ENCODE measurements around the gene CACNA1B. TPM values are rescaled to one million over a fixed set of nuclear protein-coding genes. Genes with fewer than 3 reads are reported as not detected.

Gene CACNA1B
- total RNA-seq, 1 donor from 2014 or later, result under 0.01 TPM

GRCh38 chr9:137907776-137908175, 30.2 kb downstream of the CACNA1B start:
- TF ChIP-seq, protein P1, sequence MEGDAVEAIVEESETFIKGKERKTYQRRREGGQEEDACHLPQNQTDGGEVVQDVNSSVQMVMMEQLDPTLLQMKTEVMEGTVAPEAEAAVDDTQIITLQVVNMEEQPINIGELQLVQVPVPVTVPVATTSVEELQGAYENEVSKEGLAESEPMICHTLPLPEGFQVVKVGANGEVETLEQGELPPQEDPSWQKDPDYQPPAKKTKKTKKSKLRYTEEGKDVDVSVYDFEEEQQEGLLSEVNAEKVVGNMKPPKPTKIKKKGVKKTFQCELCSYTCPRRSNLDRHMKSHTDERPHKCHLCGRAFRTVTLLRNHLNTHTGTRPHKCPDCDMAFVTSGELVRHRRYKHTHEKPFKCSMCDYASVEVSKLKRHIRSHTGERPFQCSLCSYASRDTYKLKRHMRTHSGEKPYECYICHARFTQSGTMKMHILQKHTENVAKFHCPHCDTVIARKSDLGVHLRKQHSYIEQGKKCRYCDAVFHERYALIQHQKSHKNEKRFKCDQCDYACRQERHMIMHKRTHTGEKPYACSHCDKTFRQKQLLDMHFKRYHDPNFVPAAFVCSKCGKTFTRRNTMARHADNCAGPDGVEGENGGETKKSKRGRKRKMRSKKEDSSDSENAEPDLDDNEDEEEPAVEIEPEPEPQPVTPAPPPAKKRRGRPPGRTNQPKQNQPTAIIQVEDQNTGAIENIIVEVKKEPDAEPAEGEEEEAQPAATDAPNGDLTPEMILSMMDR (conservative IDR thresholded peaks at IDR 0.05; ENCODE audit: low read depth, low read length), result no peak
- DNase-seq (ENCODE audit: low read depth), result no peak
- no peak overlapping the region for H3K4me3 ChIP-seq (ENCODE audit: low read depth, low read length)

GRCh38 chr9:137912671-137913070, 35.1 kb downstream of the CACNA1B start:
- TF ChIP-seq, protein P1 (conservative IDR thresholded peaks at IDR 0.05; ENCODE audit: low read depth, low read length), result no peak
- no peak overlapping the region for H3K4me3 ChIP-seq (ENCODE audit: low read depth, low read length)
- DNase-seq (ENCODE audit: low read depth), result no peak

- no peak for DNase-seq (ENCODE audit: low read depth)
- H3K4me3 ChIP-seq (ENCODE audit: low read depth, low read length), result no peak overlapping the region
- TF ChIP-seq, protein P1 (conservative IDR thresholded peaks at IDR 0.05; ENCODE audit: low read depth, low read length), result no peak
Measured at GRCh38 chr9:137913132-137913531, 35.5 kb downstream of the CACNA1B start.

DNA sequence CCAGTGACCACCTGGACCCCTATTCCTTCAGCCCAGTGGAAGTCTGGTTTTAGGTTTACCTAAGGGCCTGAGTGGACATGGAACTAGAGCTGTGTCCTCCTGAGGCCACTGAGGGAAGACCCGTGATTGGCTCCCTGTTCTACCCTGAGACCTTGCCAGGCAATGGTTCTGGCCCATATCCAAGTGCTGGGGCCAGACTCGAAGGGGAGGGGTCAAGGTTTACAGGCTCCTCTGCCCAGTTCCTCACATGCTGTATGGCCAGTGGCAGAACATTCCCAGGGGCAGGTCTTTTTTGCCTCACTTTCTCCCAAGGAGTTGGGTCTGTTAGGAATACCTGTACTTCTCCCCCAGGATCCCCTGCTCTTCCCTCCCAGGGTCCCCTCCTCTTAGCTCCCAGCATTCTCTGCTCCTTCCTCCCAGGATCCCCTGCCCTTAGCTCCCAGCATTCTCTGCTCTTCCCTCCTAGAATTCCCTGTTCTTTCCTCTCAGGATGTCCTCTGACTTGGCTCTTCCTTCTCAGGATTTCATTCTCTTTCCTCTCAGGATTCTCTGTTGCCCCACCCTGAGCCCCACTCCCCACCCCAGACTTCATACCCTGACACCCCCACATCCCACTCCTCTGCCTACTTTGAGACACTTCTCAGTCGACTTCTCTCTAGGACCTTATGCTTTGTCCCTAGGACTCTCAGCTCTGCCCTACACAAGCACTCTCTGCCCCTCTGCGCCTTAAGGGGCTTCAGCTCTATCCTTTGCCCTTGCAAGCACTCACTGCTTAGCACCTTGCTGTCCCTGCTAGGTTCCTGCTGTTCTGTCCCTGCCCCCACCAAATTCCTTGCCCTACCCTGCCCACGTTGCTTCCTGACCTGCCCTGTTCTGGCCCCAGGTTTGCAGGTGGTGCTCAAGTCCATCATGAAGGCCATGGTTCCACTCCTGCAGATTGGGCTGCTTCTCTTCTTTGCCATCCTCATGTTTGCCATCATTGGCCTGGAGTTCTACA, 36.5 kb downstream of the CACNA1B start:
- H3K4me3 ChIP-seq (ENCODE audit: low read depth, low read length), result no peak overlapping the region
- TF ChIP-seq, protein P1 (conservative IDR thresholded peaks at IDR 0.05; ENCODE audit: low read depth, low read length), result no peak

GRCh38 chr9:137916540-137916939, 39.0 kb downstream of the CACNA1B start:
- TF ChIP-seq, protein P1 (conservative IDR thresholded peaks at IDR 0.05; ENCODE audit: low read depth, low read length), result no peak
- no peak overlapping the region for H3K4me3 ChIP-seq (ENCODE audit: low read depth, low read length)
- no peak for DNase-seq (ENCODE audit: low read depth)

More for the DNA sequence above, 36.5 kb downstream of the CACNA1B start:
- DNase-seq (ENCODE audit: low read depth), result no peak

GRCh38 chr9:137917116-137917515, 39.5 kb downstream of the CACNA1B start:
- TF ChIP-seq, protein P1 (conservative IDR thresholded peaks at IDR 0.05; ENCODE audit: low read depth, low read length), result no peak
- no peak overlapping the region for H3K4me3 ChIP-seq (ENCODE audit: low read depth, low read length)
- DNase-seq (ENCODE audit: low read depth), result no peak
